ENCODE data around the gene XRCC4. TPM values are rescaled to one million over a fixed set of nuclear protein-coding genes. Genes with fewer than 3 reads are reported as not detected.

Gene XRCC4
- polyA plus RNA-seq, 1 of the 3 experiments (the other 2 are of a cell fraction): 1.8 TPM

DNA sequence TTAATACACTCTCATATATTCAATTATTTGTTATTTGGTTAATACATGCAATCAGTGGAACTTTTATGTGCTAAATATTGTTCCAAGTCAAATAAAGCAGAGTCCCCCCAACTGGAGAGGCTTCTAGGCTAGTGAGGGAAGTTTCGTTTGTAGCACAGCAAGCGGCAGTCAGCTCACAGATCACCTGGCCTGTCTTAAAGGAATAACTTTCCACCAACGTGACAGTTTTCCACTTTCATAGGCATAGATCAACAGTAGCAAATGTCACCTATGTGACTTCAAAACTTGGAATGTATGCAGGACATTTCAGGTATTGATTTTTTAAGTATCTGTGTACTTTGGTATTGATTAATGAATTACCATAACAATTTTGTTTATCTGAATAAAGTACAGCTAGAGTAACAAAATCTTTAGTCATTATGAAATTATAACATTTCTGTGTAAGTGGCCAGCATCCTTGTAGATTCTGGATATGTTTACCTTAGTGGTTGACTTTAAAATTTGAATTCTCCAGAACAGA lies 264.5 kb downstream of the XRCC4 start:
- ChIA-PET POLR2A (no interaction called here), CTCF (no interaction called here)
- Histone ChIP-seq H3K27ac (ENCODE audit: low read depth in 2 of 2, low read length in 1 of 2) (no peak overlapping the region), H3K4me2 (no peak overlapping the region), H4K20me1 (ENCODE audit: insufficient read depth) (no peaks in the 10 kb centered on the region), H3K4me3 (ENCODE audit: low read depth in 2 of 2, low read length in 1 of 2) (no peak overlapping the region), H3K36me3 (replicated peaks in 1 of 2; ENCODE audit: control insufficient read depth in 1 of 2, insufficient read depth in 2 of 2, low read length in 1 of 2) (peaks cover 0 to 4% of the 10 kb centered on the region in 2 experiments), H3K9ac (no peak overlapping the region), H3K4me1 (ENCODE audit: control insufficient read depth in 1 of 2, insufficient read depth in 2 of 2, low read depth in 1 of 2, low read length in 1 of 2) (no peaks in the 10 kb centered on the region; a peak in 1 of 4 replicates), H3K79me2 (ENCODE audit: insufficient read depth) (no peaks in the 10 kb centered on the region), H3K27me3 (ENCODE audit: insufficient read depth) (no peaks in the 10 kb centered on the region), H3F3A (replicated peaks; ENCODE audit: insufficient read depth) (no peaks in the 10 kb centered on the region), H3K9me2 (no peaks in the 10 kb centered on the region), H3K9me3 (no peaks in the 10 kb centered on the region), H2AFZ (ENCODE audit: low read depth) (no peak overlapping the region)
- no peak for DNase-seq
- TF ChIP-seq FOSL2 (IDR thresholded peaks at IDR 0.05; ENCODE audit: borderline replicate concordance, low read depth) (no peak), CHD2 (IDR thresholded peaks at IDR 0.05; ENCODE audit: low read length, partially characterized antibody) (no peak), RCOR1 (IDR thresholded peaks at IDR 0.05; ENCODE audit: low read length) (no peak), NFIC (IDR thresholded peaks at IDR 0.05; ENCODE audit: borderline replicate concordance) (no peak), EP300 (IDR thresholded peaks at IDR 0.05; ENCODE audit: borderline replicate concordance in 1 of 2, low read depth in 1 of 2, low read length in 1 of 2) (no peak), RXRA (IDR thresholded peaks at IDR 0.05; ENCODE audit: borderline replicate concordance, low read depth) (no peak), MXI1 (IDR thresholded peaks at IDR 0.05; ENCODE audit: low read depth, low read length) (no peak), RFX5 (IDR thresholded peaks at IDR 0.05; ENCODE audit: low read length) (no peak), RAD21 (IDR thresholded peaks at IDR 0.05; ENCODE audit: low read length) (no peak), TCF12 (IDR thresholded peaks at IDR 0.05) (no peak), FOXJ3 (CRISPR knock-in tag; IDR thresholded peaks at IDR 0.05) (no peak), SIN3A (IDR thresholded peaks at IDR 0.05; ENCODE audit: borderline replicate concordance, low read depth, low read length) (no peak), TEAD4 (IDR thresholded peaks at IDR 0.05; ENCODE audit: borderline replicate concordance, insufficient read depth) (no peak), JUND (IDR thresholded peaks at IDR 0.05) (no peak), GABPA (IDR thresholded peaks at IDR 0.05; ENCODE audit: low read depth) (no peak)
- TF ChIP-seq, protein P1, sequence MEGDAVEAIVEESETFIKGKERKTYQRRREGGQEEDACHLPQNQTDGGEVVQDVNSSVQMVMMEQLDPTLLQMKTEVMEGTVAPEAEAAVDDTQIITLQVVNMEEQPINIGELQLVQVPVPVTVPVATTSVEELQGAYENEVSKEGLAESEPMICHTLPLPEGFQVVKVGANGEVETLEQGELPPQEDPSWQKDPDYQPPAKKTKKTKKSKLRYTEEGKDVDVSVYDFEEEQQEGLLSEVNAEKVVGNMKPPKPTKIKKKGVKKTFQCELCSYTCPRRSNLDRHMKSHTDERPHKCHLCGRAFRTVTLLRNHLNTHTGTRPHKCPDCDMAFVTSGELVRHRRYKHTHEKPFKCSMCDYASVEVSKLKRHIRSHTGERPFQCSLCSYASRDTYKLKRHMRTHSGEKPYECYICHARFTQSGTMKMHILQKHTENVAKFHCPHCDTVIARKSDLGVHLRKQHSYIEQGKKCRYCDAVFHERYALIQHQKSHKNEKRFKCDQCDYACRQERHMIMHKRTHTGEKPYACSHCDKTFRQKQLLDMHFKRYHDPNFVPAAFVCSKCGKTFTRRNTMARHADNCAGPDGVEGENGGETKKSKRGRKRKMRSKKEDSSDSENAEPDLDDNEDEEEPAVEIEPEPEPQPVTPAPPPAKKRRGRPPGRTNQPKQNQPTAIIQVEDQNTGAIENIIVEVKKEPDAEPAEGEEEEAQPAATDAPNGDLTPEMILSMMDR (IDR thresholded peaks at IDR 0.05): no peak
- TF ChIP-seq, protein P2, sequence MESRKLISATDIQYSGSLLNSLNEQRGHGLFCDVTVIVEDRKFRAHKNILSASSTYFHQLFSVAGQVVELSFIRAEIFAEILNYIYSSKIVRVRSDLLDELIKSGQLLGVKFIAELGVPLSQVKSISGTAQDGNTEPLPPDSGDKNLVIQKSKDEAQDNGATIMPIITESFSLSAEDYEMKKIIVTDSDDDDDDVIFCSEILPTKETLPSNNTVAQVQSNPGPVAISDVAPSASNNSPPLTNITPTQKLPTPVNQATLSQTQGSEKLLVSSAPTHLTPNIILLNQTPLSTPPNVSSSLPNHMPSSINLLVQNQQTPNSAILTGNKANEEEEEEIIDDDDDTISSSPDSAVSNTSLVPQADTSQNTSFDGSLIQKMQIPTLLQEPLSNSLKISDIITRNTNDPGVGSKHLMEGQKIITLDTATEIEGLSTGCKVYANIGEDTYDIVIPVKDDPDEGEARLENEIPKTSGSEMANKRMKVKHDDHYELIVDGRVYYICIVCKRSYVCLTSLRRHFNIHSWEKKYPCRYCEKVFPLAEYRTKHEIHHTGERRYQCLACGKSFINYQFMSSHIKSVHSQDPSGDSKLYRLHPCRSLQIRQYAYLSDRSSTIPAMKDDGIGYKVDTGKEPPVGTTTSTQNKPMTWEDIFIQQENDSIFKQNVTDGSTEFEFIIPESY (IDR thresholded peaks at IDR 0.05; ENCODE audit: borderline replicate concordance, low read depth): no peak
- TF ChIP-seq, protein P3, sequence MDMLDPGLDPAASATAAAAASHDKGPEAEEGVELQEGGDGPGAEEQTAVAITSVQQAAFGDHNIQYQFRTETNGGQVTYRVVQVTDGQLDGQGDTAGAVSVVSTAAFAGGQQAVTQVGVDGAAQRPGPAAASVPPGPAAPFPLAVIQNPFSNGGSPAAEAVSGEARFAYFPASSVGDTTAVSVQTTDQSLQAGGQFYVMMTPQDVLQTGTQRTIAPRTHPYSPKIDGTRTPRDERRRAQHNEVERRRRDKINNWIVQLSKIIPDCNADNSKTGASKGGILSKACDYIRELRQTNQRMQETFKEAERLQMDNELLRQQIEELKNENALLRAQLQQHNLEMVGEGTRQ (IDR thresholded peaks at IDR 0.05; ENCODE audit: borderline replicate concordance, low read depth, low read length): no peak
- WGBS (ENCODE audit: low lambda C conversion rate): 84% methylated on average over 3 of the region's 3 CpGs
